K562 treated with DMSO at 1 percent for 12 hours (cell line): ENCODE data around the gene B3GNT8. TPM values are rescaled to one million over a fixed set of nuclear protein-coding genes. Genes with fewer than 3 reads are reported as not detected.

ENCODE experiments used
- total RNA-seq: library from RNA; unstranded; fragments of 300-600 nt; gene quantifications from 2 replicates; pipeline ENCODE4 v1.2.3, GENCODE V29; 2022; ENCODE audit not compliant: insufficient read depth

Gene B3GNT8
- total RNA-seq, result 7.2 and 7.6 TPM in 2 replicates

GRCh38 chr19:41426952-41427646, at the start of gene B3GNT8:
Gene B3GNT8 (minus strand): TSS chr19:41427374. CDS start chr19:41426778, 596 bp downstream.

GRCh38 chr19:41442473-41443355, 15.5 kb upstream of the B3GNT8 start, which contains the start of gene ERICH4:
Gene ERICH4 (plus strand): TSS chr19:41443156. CDS start chr19:41443170, 14 bp downstream.

GRCh38 chr19:41439441-41440222, 12.5 kb upstream of the B3GNT8 start, which contains the start of gene DMAC2:
Gene DMAC2 (minus strand): TSS chr19:41439912. CDS start chr19:41439899, 13 bp downstream.

DNA sequence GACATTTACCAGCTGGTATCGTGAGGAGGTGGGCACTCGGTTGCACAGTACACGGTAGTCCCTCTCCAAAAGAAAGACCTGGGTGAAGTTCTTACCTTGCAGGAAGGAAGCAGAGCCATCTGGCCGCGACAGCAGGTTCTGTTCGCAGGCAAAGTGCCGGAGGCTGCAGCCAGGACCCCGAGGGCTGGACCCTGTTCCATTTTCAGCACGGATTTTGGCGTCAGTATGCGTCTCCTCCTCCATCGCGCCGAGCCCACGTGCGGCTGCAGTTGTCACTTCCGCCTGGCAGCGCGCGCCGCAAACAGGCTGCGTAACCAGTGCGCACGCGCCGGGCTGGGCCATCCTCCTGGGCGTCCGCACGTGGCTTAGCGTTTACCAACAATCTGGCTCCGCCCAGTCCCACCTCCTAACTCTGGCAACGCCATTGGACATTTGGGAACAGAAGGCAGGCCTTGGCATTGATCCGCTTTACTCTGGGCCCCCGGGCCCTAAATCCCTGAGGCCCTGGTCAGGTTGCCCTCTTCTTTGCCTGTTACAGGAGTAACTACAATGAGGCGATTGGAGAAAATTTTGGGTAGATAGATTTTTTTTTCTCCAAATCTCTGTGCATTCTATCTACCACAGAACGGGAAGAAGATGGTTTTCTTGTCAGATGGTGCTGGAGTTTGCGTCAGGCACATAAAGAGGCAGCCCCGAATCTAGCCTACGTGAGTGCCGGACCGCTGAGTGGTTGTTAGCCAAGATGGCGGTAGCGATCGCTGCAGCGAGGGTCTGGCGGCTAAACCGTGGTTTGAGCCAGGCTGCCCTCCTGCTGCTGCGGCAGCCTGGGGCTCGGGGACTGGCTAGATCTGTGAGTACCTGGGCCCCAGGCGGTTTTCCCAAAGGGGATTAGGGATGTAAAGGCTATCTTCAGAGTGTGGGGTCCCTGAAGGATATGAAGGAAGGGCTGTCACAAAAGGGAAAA, 29.8 kb downstream of the B3GNT8 start, which contains the start of the genes BCKDHA and EXOSC5:
TSS of gene BCKDHA (plus strand) at position 733 of the 964 bp plus-strand sequence. CDS start at position 743, 10 bp downstream.
TSS of gene EXOSC5 (minus strand) at position 274 of the 964 bp plus-strand sequence. CDS start at position 243, 31 bp downstream.

GRCh38 chr19:41376241-41376997, 50.8 kb downstream of the B3GNT8 start, which contains the start of gene TMEM91:
Gene TMEM91 (plus strand): TSS chr19:41376533. CDS start chr19:41378310, 1,777 bp downstream.

Other genes starting within 250 kb of the B3GNT8 start
- gene CYP2S1, start 234.2 kb downstream of the B3GNT8 start, total RNA-seq, result 0.48 and 4.7 TPM in 2 replicates
- 0.36 and 0.54 TPM in 2 replicates for gene AXL, start 208.2 kb downstream of the B3GNT8 start, total RNA-seq
- gene HNRNPUL1, start 163.0 kb downstream of the B3GNT8 start, total RNA-seq, result 66.0 and 143 TPM in 2 replicates
- 16.6 and 31.0 TPM in 2 replicates for gene CCDC97, start 117.2 kb downstream of the B3GNT8 start, total RNA-seq
- 110 and 167 TPM in 2 replicates for gene TGFB1, start 73.5 kb downstream of the B3GNT8 start, total RNA-seq
- gene B9D2, start 63.2 kb downstream of the B3GNT8 start, total RNA-seq, result 6.0 and 11.1 TPM in 2 replicates
- 3.5 and 8.5 TPM in 2 replicates for gene TMEM91, start 50.8 kb downstream of the B3GNT8 start, total RNA-seq
- gene EXOSC5, start 30.0 kb downstream of the B3GNT8 start, total RNA-seq, result 24.0 and 41.4 TPM in 2 replicates
- 49.9 and 53.6 TPM in 2 replicates for gene BCKDHA, start 29.6 kb downstream of the B3GNT8 start, total RNA-seq
- 56.0 and 67.7 TPM in 2 replicates for gene DMAC2, start 12.5 kb upstream of the B3GNT8 start, total RNA-seq
- gene ERICH4, start 15.8 kb upstream of the B3GNT8 start, total RNA-seq, result not detected in 2 replicates
- gene CEACAM21, start 148.8 kb upstream of the B3GNT8 start, total RNA-seq, result 1.4 and 1.6 TPM in 2 replicates
- gene CEACAM4, start 199.7 kb upstream of the B3GNT8 start, total RNA-seq, result not detected in 2 replicates